Measurements from ENCODE around the gene YWHAQ. TPM values are rescaled to one million over a fixed set of nuclear protein-coding genes. Genes with fewer than 3 reads are reported as not detected.

Gene YWHAQ
- total and polyA plus RNA-seq, 9 of the 15 experiments (the other 6 are each of a cell fraction or from before 2014, with no cell fraction given) = 63.1 to 359 (median 203) TPM

DNA sequence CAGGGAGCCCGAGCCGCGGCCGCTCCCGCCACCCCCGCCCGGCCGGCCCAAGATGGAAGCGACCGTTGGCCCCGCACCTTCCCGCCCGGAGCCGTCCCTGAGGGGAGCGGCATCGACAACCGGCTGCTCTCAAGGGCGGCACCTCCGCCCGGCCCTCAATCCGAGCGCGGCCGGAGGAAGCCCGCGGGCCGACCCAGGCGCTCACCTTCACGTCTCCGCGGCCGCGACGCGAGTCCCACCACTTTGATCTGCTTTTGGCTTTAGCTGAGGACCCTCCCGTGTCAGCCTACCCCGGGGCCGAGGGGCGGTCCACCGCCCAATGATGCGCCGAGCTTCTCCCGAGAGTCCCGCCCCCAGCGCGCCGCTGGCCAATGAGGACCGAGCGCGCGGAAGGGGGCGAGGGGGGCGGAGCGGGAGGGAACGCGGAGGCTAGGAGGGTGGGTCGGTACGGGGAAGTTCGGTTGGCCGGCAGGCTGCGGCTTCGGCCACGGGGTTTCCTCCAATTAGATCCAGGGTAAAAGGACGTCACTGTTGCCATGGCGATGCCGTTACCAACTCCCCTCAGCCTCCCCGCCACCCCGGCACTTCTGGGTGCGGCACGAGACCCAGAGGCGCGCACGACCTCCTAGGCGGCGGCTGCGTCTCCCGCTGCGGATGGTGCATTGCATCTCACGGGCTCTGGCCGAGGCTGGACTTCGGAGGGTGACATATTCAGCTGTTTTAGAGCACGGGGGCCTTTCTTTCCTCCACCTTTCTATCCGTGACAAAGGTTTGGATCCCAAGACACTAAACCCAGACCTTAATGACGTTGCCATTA is at the start of gene YWHAQ (continued):
- TF ChIP-seq HNRNPH1 (optimal IDR thresholded peaks at IDR 0.05; ENCODE audit: low read depth, low read length) (no peak), ELF4 (CRISPR knock-in tag; IDR thresholded peaks at IDR 0.05) (no peak), SAFB (IDR thresholded peaks at IDR 0.05; ENCODE audit: borderline replicate concordance, low read depth, low read length) (no peak), NFRKB (IDR thresholded peaks at IDR 0.05; ENCODE audit: low read depth) (peak; percentile 47; the same call in 1 of the 2 replicates), FIP1L1 (IDR thresholded peaks at IDR 0.05; ENCODE audit: low read depth, low read length, poor library complexity, severe bottlenecking) (no peak), PHF8 (IDR thresholded peaks at IDR 0.05; ENCODE audit: borderline replicate concordance, low read length) (peak; percentile 82; the same call in 1 of the 2 replicates), TAF7 (tag; IDR thresholded peaks at IDR 0.05) (peak; percentile 54; the same call in 1 of the 2 replicates), ERF (CRISPR knock-in tag; IDR thresholded peaks at IDR 0.05) (no peak), ZNF431 (CRISPR knock-in tag; IDR thresholded peaks at IDR 0.05) (no peak)
- TF ChIP-seq, protein P1, sequence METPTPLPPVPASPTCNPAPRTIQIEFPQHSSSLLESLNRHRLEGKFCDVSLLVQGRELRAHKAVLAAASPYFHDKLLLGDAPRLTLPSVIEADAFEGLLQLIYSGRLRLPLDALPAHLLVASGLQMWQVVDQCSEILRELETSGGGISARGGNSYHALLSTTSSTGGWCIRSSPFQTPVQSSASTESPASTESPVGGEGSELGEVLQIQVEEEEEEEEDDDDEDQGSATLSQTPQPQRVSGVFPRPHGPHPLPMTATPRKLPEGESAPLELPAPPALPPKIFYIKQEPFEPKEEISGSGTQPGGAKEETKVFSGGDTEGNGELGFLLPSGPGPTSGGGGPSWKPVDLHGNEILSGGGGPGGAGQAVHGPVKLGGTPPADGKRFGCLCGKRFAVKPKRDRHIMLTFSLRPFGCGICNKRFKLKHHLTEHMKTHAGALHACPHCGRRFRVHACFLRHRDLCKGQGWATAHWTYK (CRISPR knock-in tag; IDR thresholded peaks at IDR 0.05) = no peak; the same call in 1 of the 2 replicates
- TF ChIP-seq, protein P2, sequence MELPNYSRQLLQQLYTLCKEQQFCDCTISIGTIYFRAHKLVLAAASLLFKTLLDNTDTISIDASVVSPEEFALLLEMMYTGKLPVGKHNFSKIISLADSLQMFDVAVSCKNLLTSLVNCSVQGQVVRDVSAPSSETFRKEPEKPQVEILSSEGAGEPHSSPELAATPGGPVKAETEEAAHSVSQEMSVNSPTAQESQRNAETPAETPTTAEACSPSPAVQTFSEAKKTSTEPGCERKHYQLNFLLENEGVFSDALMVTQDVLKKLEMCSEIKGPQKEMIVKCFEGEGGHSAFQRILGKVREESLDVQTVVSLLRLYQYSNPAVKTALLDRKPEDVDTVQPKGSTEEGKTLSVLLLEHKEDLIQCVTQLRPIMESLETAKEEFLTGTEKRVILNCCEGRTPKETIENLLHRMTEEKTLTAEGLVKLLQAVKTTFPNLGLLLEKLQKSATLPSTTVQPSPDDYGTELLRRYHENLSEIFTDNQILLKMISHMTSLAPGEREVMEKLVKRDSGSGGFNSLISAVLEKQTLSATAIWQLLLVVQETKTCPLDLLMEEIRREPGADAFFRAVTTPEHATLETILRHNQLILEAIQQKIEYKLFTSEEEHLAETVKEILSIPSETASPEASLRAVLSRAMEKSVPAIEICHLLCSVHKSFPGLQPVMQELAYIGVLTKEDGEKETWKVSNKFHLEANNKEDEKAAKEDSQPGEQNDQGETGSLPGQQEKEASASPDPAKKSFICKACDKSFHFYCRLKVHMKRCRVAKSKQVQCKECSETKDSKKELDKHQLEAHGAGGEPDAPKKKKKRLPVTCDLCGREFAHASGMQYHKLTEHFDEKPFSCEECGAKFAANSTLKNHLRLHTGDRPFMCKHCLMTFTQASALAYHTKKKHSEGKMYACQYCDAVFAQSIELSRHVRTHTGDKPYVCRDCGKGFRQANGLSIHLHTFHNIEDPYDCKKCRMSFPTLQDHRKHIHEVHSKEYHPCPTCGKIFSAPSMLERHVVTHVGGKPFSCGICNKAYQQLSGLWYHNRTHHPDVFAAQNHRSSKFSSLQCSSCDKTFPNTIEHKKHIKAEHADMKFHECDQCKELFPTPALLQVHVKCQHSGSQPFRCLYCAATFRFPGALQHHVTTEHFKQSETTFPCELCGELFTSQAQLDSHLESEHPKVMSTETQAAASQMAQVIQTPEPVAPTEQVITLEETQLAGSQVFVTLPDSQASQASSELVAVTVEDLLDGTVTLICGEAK (IDR thresholded peaks at IDR 0.05) = peak; percentile 30; the same call in 1 of the 2 replicates
- TF ChIP-seq, protein P2 (CRISPR knock-in tag; IDR thresholded peaks at IDR 0.05) = no peak
- TF ChIP-seq, protein P3, sequence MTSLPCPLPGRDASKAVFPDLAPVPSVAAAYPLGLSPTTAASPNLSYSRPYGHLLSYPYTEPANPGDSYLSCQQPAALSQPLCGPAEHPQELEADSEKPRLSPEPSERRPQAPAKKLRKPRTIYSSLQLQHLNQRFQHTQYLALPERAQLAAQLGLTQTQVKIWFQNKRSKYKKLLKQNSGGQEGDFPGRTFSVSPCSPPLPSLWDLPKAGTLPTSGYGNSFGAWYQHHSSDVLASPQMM (CRISPR knock-in tag; IDR thresholded peaks at IDR 0.05) = no peak
- TF ChIP-seq, protein P4, sequence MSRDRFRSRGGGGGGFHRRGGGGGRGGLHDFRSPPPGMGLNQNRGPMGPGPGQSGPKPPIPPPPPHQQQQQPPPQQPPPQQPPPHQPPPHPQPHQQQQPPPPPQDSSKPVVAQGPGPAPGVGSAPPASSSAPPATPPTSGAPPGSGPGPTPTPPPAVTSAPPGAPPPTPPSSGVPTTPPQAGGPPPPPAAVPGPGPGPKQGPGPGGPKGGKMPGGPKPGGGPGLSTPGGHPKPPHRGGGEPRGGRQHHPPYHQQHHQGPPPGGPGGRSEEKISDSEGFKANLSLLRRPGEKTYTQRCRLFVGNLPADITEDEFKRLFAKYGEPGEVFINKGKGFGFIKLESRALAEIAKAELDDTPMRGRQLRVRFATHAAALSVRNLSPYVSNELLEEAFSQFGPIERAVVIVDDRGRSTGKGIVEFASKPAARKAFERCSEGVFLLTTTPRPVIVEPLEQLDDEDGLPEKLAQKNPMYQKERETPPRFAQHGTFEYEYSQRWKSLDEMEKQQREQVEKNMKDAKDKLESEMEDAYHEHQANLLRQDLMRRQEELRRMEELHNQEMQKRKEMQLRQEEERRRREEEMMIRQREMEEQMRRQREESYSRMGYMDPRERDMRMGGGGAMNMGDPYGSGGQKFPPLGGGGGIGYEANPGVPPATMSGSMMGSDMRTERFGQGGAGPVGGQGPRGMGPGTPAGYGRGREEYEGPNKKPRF (IDR thresholded peaks at IDR 0.05; ENCODE audit: low read depth, low read length) = no peak

Measured in K562 (cell line).